ENCODE data around the gene ENO2. TPM values are rescaled to one million over a fixed set of nuclear protein-coding genes. Genes with fewer than 3 reads are reported as not detected.
"Not testable (repeated sequence)": the region's sequence is repeated elsewhere in the genome, so short reads cannot be mapped to it uniquely, and the experiment has no call there.

The ENO2 gene
- total and polyA plus RNA-seq, 4 donors = 1.1 to 3.1 (median 1.4) TPM

- H3K9me3 ChIP-seq (ENCODE audit: control insufficient read depth in 4 of 4, low read length in 3 of 4) = no peaks in the 10 kb centered on the region
- 88% methylated on average over 2 of the region's 2 CpGs for WGBS
- H3K4me1 ChIP-seq (ENCODE audit: control insufficient read depth in 4 of 4, insufficient read depth in 4 of 4, low read length in 3 of 4) = peaks cover 2 to 14% (median 8%) of the 10 kb centered on the region in 4 donors
- no peak overlapping the region for H3K27ac ChIP-seq (ENCODE audit: low read depth in 1 of 2, low read length in 2 of 2)
- no peak overlapping the region for H3K4me3 ChIP-seq (ENCODE audit: low read depth in 1 of 3, low read length in 3 of 3)
- no peak overlapping the region for H3K9ac ChIP-seq (ENCODE audit: low read depth in 1 of 2, low read length in 2 of 2)
- H3K36me3 ChIP-seq (ENCODE audit: control insufficient read depth in 4 of 4, insufficient read depth in 3 of 4, low read depth in 1 of 4, low read length in 3 of 4) = peaks cover 0 to 7% (median 3%) of the 10 kb centered on the region in 4 donors
- H3K27me3 ChIP-seq (ENCODE audit: control insufficient read depth in 4 of 4, insufficient read depth in 4 of 4, low read length in 3 of 4) = no peaks in the 10 kb centered on the region
- DNase-seq (ENCODE audit: low spot score) = no peak
- TF ChIP-seq FOXA1 (IDR thresholded peaks at IDR 0.05) = no peak
- no peak for TF ChIP-seq JUND (IDR thresholded peaks at IDR 0.05)
- TF ChIP-seq YY1 (IDR thresholded peaks at IDR 0.05) = no peak
- TF ChIP-seq CTCF (IDR thresholded peaks at IDR 0.05; ENCODE audit: low read depth, low read length, missing input control) = no peak
- no peak for TF ChIP-seq FOXA2 (IDR thresholded peaks at IDR 0.05)
- TF ChIP-seq SP1 (IDR thresholded peaks at IDR 0.05) = no peak
- no peak for TF ChIP-seq EGR1 (IDR thresholded peaks at IDR 0.05; ENCODE audit: low read depth in 2 of 2)
These were observed 26.0 kb upstream of the ENO2 start for GRCh38 chr12:6888360-6888759.

DNA sequence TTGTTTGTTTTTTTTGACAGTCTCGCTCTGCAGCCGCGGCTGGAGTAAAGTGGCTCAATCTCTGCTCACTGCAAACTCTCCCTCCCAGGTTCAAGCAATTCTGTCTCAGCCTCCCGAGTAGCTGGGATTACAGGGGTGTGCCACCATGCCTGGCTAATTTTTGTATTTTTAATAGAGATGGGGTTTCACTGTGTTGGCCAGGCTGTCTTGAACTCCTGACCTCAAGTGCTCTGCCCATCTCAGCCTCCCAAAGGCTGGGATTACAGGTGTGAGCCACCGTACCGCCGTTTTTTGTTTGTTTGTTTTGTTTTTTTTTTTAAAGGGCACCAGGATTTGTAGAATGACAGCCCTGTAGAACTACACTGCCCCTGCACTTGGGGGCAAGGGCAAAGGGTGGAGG is 25.6 kb upstream of the ENO2 start:
- not testable (repeated sequence) for DNase-seq (ENCODE audit: low spot score); H3K36me3 ChIP-seq (ENCODE audit: control insufficient read depth in 4 of 4, insufficient read depth in 3 of 4, low read depth in 1 of 4, low read length in 3 of 4); H3K4me3 ChIP-seq (ENCODE audit: low read depth in 1 of 3, low read length in 3 of 3); H3K27me3 ChIP-seq (ENCODE audit: control insufficient read depth in 4 of 4, insufficient read depth in 4 of 4, low read length in 3 of 4); H3K9me3 ChIP-seq (ENCODE audit: control insufficient read depth in 4 of 4, low read length in 3 of 4); H3K27ac ChIP-seq (ENCODE audit: low read depth in 1 of 2, low read length in 2 of 2); H3K9ac ChIP-seq (ENCODE audit: low read depth in 1 of 2, low read length in 2 of 2)
- peaks cover 2 to 14% (median 8%) of the 10 kb centered on the region in 4 donors for H3K4me1 ChIP-seq (ENCODE audit: control insufficient read depth in 4 of 4, insufficient read depth in 4 of 4, low read length in 3 of 4)
- TF ChIP-seq HNF4A (conservative IDR thresholded peaks at IDR 0.05) = peak in 1 of 2 donors; percentile 17
- WGBS = 34% methylated on average over 7 of the region's 7 CpGs

GRCh38 chr12:6889775-6890573 is 24.4 kb upstream of the ENO2 start:
- Histone ChIP-seq H3K9ac (ENCODE audit: low read depth in 1 of 2, low read length in 2 of 2) (peak overlapping the region in 1 of 2 donors; percentile 96), H3K4me1 (ENCODE audit: control insufficient read depth in 4 of 4, insufficient read depth in 4 of 4, low read length in 3 of 4) (peaks cover 2 to 14% (median 8%) of the 10 kb centered on the region in 4 donors), H3K27ac (ENCODE audit: low read depth in 1 of 2, low read length in 2 of 2) (peak overlapping the region; percentile 81 to 95)
- not testable (repeated sequence) for DNase-seq (ENCODE audit: low spot score); H3K9me3 ChIP-seq (ENCODE audit: control insufficient read depth in 4 of 4, low read length in 3 of 4); H3K27me3 ChIP-seq (ENCODE audit: control insufficient read depth in 4 of 4, insufficient read depth in 4 of 4, low read length in 3 of 4); H3K36me3 ChIP-seq (ENCODE audit: control insufficient read depth in 4 of 4, insufficient read depth in 3 of 4, low read depth in 1 of 4, low read length in 3 of 4); H3K4me3 ChIP-seq (ENCODE audit: low read depth in 1 of 3, low read length in 3 of 3)
- WGBS = 96% methylated on average over 21 of the region's 21 CpGs

DNA sequence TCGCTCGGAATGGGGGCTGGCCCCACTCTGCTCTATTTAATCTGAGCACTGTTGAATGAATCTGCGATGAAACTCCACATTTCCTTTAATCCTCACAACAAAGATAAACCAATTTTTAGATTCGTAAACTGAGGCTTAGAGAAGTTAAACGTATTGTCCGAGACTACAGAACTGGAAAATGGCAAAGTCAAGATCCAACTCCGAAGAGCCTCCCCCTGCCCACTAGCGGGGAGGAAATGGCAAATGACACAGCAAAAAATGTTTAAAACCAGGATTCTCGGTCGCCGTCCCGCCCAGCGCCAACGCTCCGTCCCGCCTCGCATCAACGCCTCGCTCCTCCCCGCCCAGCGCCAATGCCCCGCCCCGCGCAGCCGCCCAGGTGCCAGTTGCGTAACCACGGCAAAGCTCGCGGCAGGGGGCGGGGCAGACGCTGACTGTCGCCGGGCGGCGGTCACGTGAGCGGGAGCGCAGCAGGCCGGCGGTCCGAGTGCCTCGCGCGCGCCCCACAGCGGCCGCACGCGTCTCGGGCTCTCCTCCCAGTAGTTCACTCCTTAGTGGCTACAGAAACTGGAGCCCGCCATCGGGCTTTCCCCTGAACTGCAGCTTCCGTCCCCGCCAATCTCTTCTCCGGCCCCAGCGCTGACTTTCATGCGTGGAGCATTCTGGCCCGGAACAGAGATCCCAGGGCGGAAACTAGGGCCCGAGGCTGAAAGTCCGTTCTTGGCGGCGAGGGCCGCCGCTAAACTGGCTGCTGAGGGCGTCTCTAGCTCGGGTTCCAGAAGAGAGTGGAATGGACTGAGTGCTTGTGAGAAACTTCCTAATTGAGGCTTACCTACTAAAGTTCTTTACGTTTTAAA is 23.4 kb upstream of the ENO2 start:
- H3K27me3 ChIP-seq (ENCODE audit: control insufficient read depth in 4 of 4, insufficient read depth in 4 of 4, low read length in 3 of 4) = no peaks in the 10 kb centered on the region
- peak overlapping the region; percentile 43 to 73 (median 68) for H3K4me3 ChIP-seq (ENCODE audit: low read depth in 1 of 3, low read length in 3 of 3)
- H3K9ac ChIP-seq (ENCODE audit: low read depth in 1 of 2, low read length in 2 of 2) = peak overlapping the region; percentile 85 to 96
- H3K36me3 ChIP-seq (ENCODE audit: control insufficient read depth in 4 of 4, insufficient read depth in 3 of 4, low read depth in 1 of 4, low read length in 3 of 4) = no peaks in the 10 kb centered on the region
- H3K9me3 ChIP-seq (ENCODE audit: control insufficient read depth in 4 of 4, low read length in 3 of 4) = no peaks in the 10 kb centered on the region
- WGBS = 2% methylated on average over 68 of the region's 68 CpGs
- H3K4me1 ChIP-seq (ENCODE audit: control insufficient read depth in 4 of 4, insufficient read depth in 4 of 4, low read length in 3 of 4) = peaks cover 2 to 14% (median 8%) of the 10 kb centered on the region in 4 donors
- peak; percentile 99 for DNase-seq (ENCODE audit: low spot score)
- H3K27ac ChIP-seq (ENCODE audit: low read depth in 1 of 2, low read length in 2 of 2) = peak overlapping the region; percentile 91 to 95
- TF ChIP-seq TAF1 (conservative IDR thresholded peaks at IDR 0.05) (peak; percentile 82), JUND (IDR thresholded peaks at IDR 0.05) (no peak), ATF3 (IDR thresholded peaks at IDR 0.05) (no peak), EGR1 (IDR thresholded peaks at IDR 0.05; ENCODE audit: low read depth in 2 of 2) (no peak), HNF4G (IDR thresholded peaks at IDR 0.05) (no peak), RAD21 (IDR thresholded peaks at IDR 0.05) (peak; percentile 62), SP1 (IDR thresholded peaks at IDR 0.05) (peak; percentile 53), NR2F2 (IDR thresholded peaks at IDR 0.05) (no peak), YY1 (IDR thresholded peaks at IDR 0.05) (peak; percentile 76)
- TF ChIP-seq, protein P1, sequence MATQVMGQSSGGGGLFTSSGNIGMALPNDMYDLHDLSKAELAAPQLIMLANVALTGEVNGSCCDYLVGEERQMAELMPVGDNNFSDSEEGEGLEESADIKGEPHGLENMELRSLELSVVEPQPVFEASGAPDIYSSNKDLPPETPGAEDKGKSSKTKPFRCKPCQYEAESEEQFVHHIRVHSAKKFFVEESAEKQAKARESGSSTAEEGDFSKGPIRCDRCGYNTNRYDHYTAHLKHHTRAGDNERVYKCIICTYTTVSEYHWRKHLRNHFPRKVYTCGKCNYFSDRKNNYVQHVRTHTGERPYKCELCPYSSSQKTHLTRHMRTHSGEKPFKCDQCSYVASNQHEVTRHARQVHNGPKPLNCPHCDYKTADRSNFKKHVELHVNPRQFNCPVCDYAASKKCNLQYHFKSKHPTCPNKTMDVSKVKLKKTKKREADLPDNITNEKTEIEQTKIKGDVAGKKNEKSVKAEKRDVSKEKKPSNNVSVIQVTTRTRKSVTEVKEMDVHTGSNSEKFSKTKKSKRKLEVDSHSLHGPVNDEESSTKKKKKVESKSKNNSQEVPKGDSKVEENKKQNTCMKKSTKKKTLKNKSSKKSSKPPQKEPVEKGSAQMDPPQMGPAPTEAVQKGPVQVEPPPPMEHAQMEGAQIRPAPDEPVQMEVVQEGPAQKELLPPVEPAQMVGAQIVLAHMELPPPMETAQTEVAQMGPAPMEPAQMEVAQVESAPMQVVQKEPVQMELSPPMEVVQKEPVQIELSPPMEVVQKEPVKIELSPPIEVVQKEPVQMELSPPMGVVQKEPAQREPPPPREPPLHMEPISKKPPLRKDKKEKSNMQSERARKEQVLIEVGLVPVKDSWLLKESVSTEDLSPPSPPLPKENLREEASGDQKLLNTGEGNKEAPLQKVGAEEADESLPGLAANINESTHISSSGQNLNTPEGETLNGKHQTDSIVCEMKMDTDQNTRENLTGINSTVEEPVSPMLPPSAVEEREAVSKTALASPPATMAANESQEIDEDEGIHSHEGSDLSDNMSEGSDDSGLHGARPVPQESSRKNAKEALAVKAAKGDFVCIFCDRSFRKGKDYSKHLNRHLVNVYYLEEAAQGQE (IDR thresholded peaks at IDR 0.05) = peak; percentile 94
